H9 (cell line): ENCODE results near the gene ST6GAL1. TPM values are rescaled to one million over a fixed set of nuclear protein-coding genes. Genes with fewer than 3 reads are reported as not detected.

Experiments used
- DNase-seq: peaks from one replicate; pipeline ENCODE4 v3.0.0-alpha.2; 2017
- H2AFZ ChIP-seq: one replicate; pipeline ENCODE4 v1.6.1; 2013; ENCODE audit warnings: mild to moderate bottlenecking, low read length, control low read depth, moderate library complexity
- H2AK5ac ChIP-seq: 2 replicates; pipeline ENCODE4 v1.6.1; 2013; ENCODE audit warnings: low read length, control low read depth, mixed read lengths; ENCODE audit not compliant: insufficient read length
- H2BK120ac ChIP-seq: one replicate; pipeline ENCODE4 v1.6.1; 2013; ENCODE audit warnings: low read depth, mild to moderate bottlenecking, low read length, control low read depth, inconsistent platforms; ENCODE audit not compliant: poor library complexity, severe bottlenecking
- H2BK12ac ChIP-seq: 2 replicates; pipeline ENCODE4 v1.6.1; 2013; ENCODE audit warnings: low read length, control low read depth, mixed read lengths, low read depth; ENCODE audit not compliant: insufficient read length
- H2BK15ac ChIP-seq: 2 replicates; pipeline ENCODE4 v1.6.1; 2013; ENCODE audit warnings: low read depth, low read length, control low read depth
- H2BK20ac ChIP-seq: one replicate; pipeline ENCODE4 v1.6.1; 2013; ENCODE audit warnings: low read depth, mild to moderate bottlenecking, low read length, control low read depth, inconsistent platforms; ENCODE audit not compliant: poor library complexity, severe bottlenecking
- H2BK5ac ChIP-seq: 2 replicates; pipeline ENCODE4 v1.6.1; 2013; ENCODE audit warnings: low read length, control low read depth, mixed read lengths; ENCODE audit not compliant: insufficient read length
- H3K14ac ChIP-seq: 2 replicates; pipeline ENCODE4 v1.6.1; 2013; ENCODE audit warnings: low read length, control low read depth; ENCODE audit not compliant: insufficient read depth
- H3K18ac ChIP-seq: 2 replicates; pipeline ENCODE4 v1.6.1; 2013; ENCODE audit warnings: low read depth, mild to moderate bottlenecking, mixed read lengths, low read length, control low read depth; ENCODE audit not compliant: insufficient read length
- H3K23ac ChIP-seq: 2 replicates; pipeline ENCODE4 v1.6.1; 2013; ENCODE audit warnings: low read length, control low read depth, mixed read lengths, low read depth; ENCODE audit not compliant: insufficient read length
- H3K23me2 ChIP-seq: 2 replicates; pipeline ENCODE4 v1.6.1; 2013; ENCODE audit warnings: low read depth, mild to moderate bottlenecking, mixed read lengths, low read length, control low read depth; ENCODE audit not compliant: insufficient read length, poor library complexity, severe bottlenecking
- H3K27ac ChIP-seq: 2 replicates; pipeline ENCODE4 v1.5.1; 2013; ENCODE audit warnings: low read length, control low read depth, mixed read lengths, low read depth; ENCODE audit not compliant: insufficient read length
- H3K27me3 ChIP-seq: 2 replicates; pipeline ENCODE4 v1.6.1; 2013; ENCODE audit warnings: low read length, control low read depth, inconsistent platforms; ENCODE audit not compliant: insufficient read depth
- H3K4ac ChIP-seq: 2 replicates; pipeline ENCODE4 v1.6.1; 2013; ENCODE audit warnings: low read depth, mild to moderate bottlenecking, control low read depth, inconsistent platforms, low read length, moderate library complexity
- H3K4me1 ChIP-seq: 2 replicates; pipeline ENCODE4 v1.6.1; 2013; ENCODE audit warnings: low read length, control low read depth, inconsistent platforms; ENCODE audit not compliant: insufficient read depth
- H3K4me2 ChIP-seq: 2 replicates; pipeline ENCODE4 v1.6.1; 2013; ENCODE audit warnings: low read length, control low read depth, mixed read lengths; ENCODE audit not compliant: insufficient read length, insufficient read depth
- H3K56ac ChIP-seq: 2 replicates; pipeline ENCODE4 v1.6.1; 2013; ENCODE audit warnings: low read depth, mild to moderate bottlenecking, mixed read lengths, low read length, control low read depth; ENCODE audit not compliant: insufficient read length
- H3K79me1 ChIP-seq: 2 replicates; pipeline ENCODE4 v1.6.1; 2013; ENCODE audit warnings: low read depth, mild to moderate bottlenecking, moderate library complexity, low read length, control low read depth, inconsistent platforms; ENCODE audit not compliant: insufficient read depth, poor library complexity, severe bottlenecking
- H3K79me2 ChIP-seq: 2 replicates; pipeline ENCODE4 v1.6.1; 2013; ENCODE audit warnings: low read length, control low read depth, inconsistent platforms; ENCODE audit not compliant: insufficient read depth
- H3K9ac ChIP-seq: 2 replicates; pipeline ENCODE4 v1.6.1; 2013; ENCODE audit warnings: low read length, control low read depth, mixed read lengths; ENCODE audit not compliant: insufficient read length; ENCODE audit errors: extremely low read depth
- H3K9me3 ChIP-seq: one replicate; pipeline ENCODE4 v1.6.1; 2013; ENCODE audit warnings: low read depth, low read length, inconsistent platforms; ENCODE audit not compliant: control insufficient read depth
- H3T11ph ChIP-seq: one replicate; pipeline ENCODE4 v1.6.1; 2013; ENCODE audit warnings: mild to moderate bottlenecking, low read length, control low read depth, inconsistent platforms
- H4K20me1 ChIP-seq: one replicate; pipeline ENCODE4 v1.6.1; 2013; ENCODE audit not compliant: control insufficient read depth, insufficient read length, insufficient read depth
- H4K5ac ChIP-seq: 2 replicates; pipeline ENCODE4 v1.6.1; 2013; ENCODE audit warnings: low read depth, mild to moderate bottlenecking, mixed read lengths, low read length, control low read depth; ENCODE audit not compliant: insufficient read length
- H4K8ac ChIP-seq: replicated peaks from 2 replicates; pipeline ENCODE4 v1.6.1; 2013; ENCODE audit warnings: low read length, control low read depth, mixed read lengths, low read depth; ENCODE audit not compliant: insufficient read length
- H4K91ac ChIP-seq: 2 replicates; pipeline ENCODE4 v1.6.1; 2013; ENCODE audit warnings: low read depth, mild to moderate bottlenecking, moderate library complexity, mixed read lengths, low read length, control low read depth; ENCODE audit not compliant: insufficient read length
- H3K27ac Mint-ChIP-seq, 3 experiments: 2 replicates in 2 of 3; 3 replicates in 1 of 3; pipeline ENCODE4 v1.8.0; 2020 to 2021; ENCODE audit warnings: mixed read lengths in 3 of 3, mild to moderate bottlenecking in 1 of 3, moderate library complexity in 1 of 3
- H3K27me3 Mint-ChIP-seq: 2 replicates; pipeline ENCODE4 v1.8.0; 2021; ENCODE audit warnings: low read depth, mild to moderate bottlenecking, moderate library complexity, mixed read lengths
- H3K36me3 Mint-ChIP-seq, 3 experiments: 2 replicates in 2 of 3; 3 replicates in 1 of 3; pipeline ENCODE4 v1.8.0; 2020 to 2021; ENCODE audit warnings: low read depth in 3 of 3, mixed read lengths in 3 of 3; ENCODE audit not compliant: insufficient read depth in 1 of 3
- H3K4me1 Mint-ChIP-seq, 2 experiments: 2 replicates each; pipeline ENCODE4 v1.8.0; 2020; ENCODE audit warnings: mixed read lengths in 2 of 2
- H3K4me3 Mint-ChIP-seq, 2 experiments: 2 replicates in 1 of 2; 3 replicates in 1 of 2; pipeline ENCODE4 v1.8.0; 2020 to 2021; ENCODE audit warnings: mild to moderate bottlenecking in 2 of 2, mixed read lengths in 2 of 2, moderate library complexity in 1 of 2
- H3K9me3 Mint-ChIP-seq, 2 experiments: 2 replicates in 1 of 2; 3 replicates in 1 of 2; pipeline ENCODE4 v1.8.0; 2020; ENCODE audit warnings: mild to moderate bottlenecking in 2 of 2, mixed read lengths in 2 of 2, moderate library complexity in 1 of 2
- CTCF ChIP-seq: fragments of 200-600 bp; sonication (generic); conservative IDR thresholded peaks from 3 replicates; pipeline ENCODE4 v1.8.0; 2021; ENCODE audit warnings: antibody characterized with exemption, mild to moderate bottlenecking
- WGBS: extraction: QIAGEN DNeasy Blood & Tissue Kit; methylation state at CpG from one replicate; pipeline ENCODE4 v1.1.7; 2013; ENCODE audit warnings: missing lambda C conversion rate, low lambda C conversion rate, mixed read lengths; ENCODE audit not compliant: insufficient read length; ENCODE audit errors: extremely low coverage; 5-methylcytosine and 5-hydroxymethylcytosine counted together
- total RNA-seq: library from RNA; stranded (reverse); gene quantifications from 2 replicates; pipeline ENCODE4 v1.2.1, GENCODE V29; 2021

Gene ST6GAL1
- total RNA-seq, 1 experiment from 2014 or later = 139 TPM

- no peak overlapping the region for H2AFZ ChIP-seq
- Mint-ChIP-seq H3K4me3 (no peak overlapping the region), H3K36me3 (peaks cover 25 to 68% (median 38%) of the 10 kb centered on the region in 3 experiments; a peak in 6 of 7 replicates), H3K27ac (peak overlapping the region in 1 of 3 experiments; percentile 22; a peak in 2 of 7 replicates), H3K4me1 (peaks cover 3 to 13% of the 10 kb centered on the region in 2 experiments; a peak in 3 of 4 replicates), H3K27me3 (no peaks in the 10 kb centered on the region), H3K9me3 (no peaks in the 10 kb centered on the region)
- no CpG with 5 or more reads among the region's 4 CpGs for WGBS
- H2BK120ac ChIP-seq = no peak overlapping the region
- H3T11ph ChIP-seq = no peak overlapping the region
- H3K14ac ChIP-seq = no peak overlapping the region
- H3K56ac ChIP-seq = no peak overlapping the region
- H3K4ac ChIP-seq = no peak overlapping the region
- no peaks in the 10 kb centered on the region for H3K9me3 ChIP-seq
- H4K91ac ChIP-seq = no peak overlapping the region
- H2AK5ac ChIP-seq = no peak overlapping the region
- H2BK5ac ChIP-seq = no peak overlapping the region
- no peaks in the 10 kb centered on the region for H3K4me1 ChIP-seq
- no peaks in the 10 kb centered on the region for H3K79me2 ChIP-seq
- H3K27me3 ChIP-seq = no peaks in the 10 kb centered on the region
- H2BK12ac ChIP-seq = no peak overlapping the region
- H3K18ac ChIP-seq = no peak overlapping the region
- DNase-seq = no peak
- H3K79me1 ChIP-seq = no peaks in the 10 kb centered on the region
- no peaks in the 10 kb centered on the region for H3K23me2 ChIP-seq
- no peak overlapping the region for H2BK20ac ChIP-seq
- H4K5ac ChIP-seq = no peak overlapping the region
- H4K8ac ChIP-seq = no peak overlapping the region
- H3K4me2 ChIP-seq = no peak overlapping the region
- no peaks in the 10 kb centered on the region for H4K20me1 ChIP-seq
- no peak for TF ChIP-seq CTCF
- no peak overlapping the region for H3K23ac ChIP-seq
- no peak overlapping the region for H3K9ac ChIP-seq
- no peak overlapping the region for H3K27ac ChIP-seq
- no peak overlapping the region for H2BK15ac ChIP-seq
Observed at GRCh38 chr3:187013159-187013716, 82.9 kb downstream of the ST6GAL1 start.
